Choroid plexus epithelial cell (primary cell): Measurements from ENCODE around the gene SPDL1.

Experiments
- DNase-seq: peaks from one replicate; pipeline ENCODE4 v3.0.0-alpha.2; 2010; ENCODE audit warnings: low read depth
- H3K4me3 ChIP-seq: 2 replicates; pipeline ENCODE4 v1.5.1; 2011; ENCODE audit warnings: low read depth, mild to moderate bottlenecking, control low read depth, low read length, moderate library complexity
- CTCF ChIP-seq: conservative IDR thresholded peaks from 2 replicates; pipeline ENCODE4 v1.5.1; 2011; ENCODE audit warnings: low read depth, mild to moderate bottlenecking, control low read depth, inconsistent platforms, low read length, moderate library complexity

The SPDL1 gene

GRCh38 chr5:169649486-169649885 is 65.9 kb downstream of the SPDL1 start:
- TF ChIP-seq CTCF = no peak
- H3K4me3 ChIP-seq = no peak overlapping the region
- DNase-seq = no peak

GRCh38 chr5:169650701-169651331 is 67.2 kb downstream of the SPDL1 start:
- DNase-seq = peak; percentile 70
- no peak for TF ChIP-seq CTCF
- H3K4me3 ChIP-seq = no peak overlapping the region

- H3K4me3 ChIP-seq = no peak overlapping the region
- no peak for TF ChIP-seq CTCF
- peak; percentile 13 for DNase-seq
These were observed 68.0 kb downstream of the SPDL1 start for GRCh38 chr5:169651526-169651925.

GRCh38 chr5:169652057-169652456 is 68.5 kb downstream of the SPDL1 start:
- no peak for DNase-seq
- TF ChIP-seq CTCF = no peak

GRCh38 chr5:169653091-169653490 is 69.5 kb downstream of the SPDL1 start:
- no peak for TF ChIP-seq CTCF
- DNase-seq = no peak

More at GRCh38 chr5:169652057-169652456, 68.5 kb downstream of the SPDL1 start:
- H3K4me3 ChIP-seq = no peak overlapping the region

More at GRCh38 chr5:169653091-169653490, 69.5 kb downstream of the SPDL1 start:
- H3K4me3 ChIP-seq = no peak overlapping the region
